ENCODE results near the gene ODF2L. TPM values are rescaled to one million over a fixed set of nuclear protein-coding genes. Genes with fewer than 3 reads are reported as not detected.
A peak's percentile ranks its signal among the peaks of the same experiment; 100 is the strongest.

The ODF2L gene
- total RNA-seq, 4 donors from 2014 or later, result 30.2 to 65.1 (median 45.8) TPM

DNA sequence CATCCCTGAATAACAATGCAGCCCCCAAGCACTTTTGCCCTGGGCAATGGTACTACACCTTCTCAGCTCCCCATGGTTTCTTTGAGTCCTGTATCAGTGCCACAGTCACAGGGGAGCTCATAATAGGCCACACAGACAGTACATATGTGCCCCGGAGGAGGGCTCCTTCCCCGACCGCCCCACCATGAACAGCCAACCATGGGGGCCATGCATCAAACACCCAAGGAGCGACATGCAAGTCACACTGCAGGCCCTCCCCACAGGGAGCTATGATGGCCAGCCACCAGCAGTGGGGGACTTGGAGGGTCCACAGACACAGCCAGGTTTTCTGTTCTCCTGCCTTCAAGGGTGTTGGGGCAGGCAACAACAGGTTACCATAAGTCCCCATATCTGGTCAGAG, 14.8 kb upstream of the ODF2L start:
- H3K4me1 ChIP-seq, result no peaks in the 10 kb centered on the region
- no peaks in the 10 kb centered on the region for H3K27me3 ChIP-seq
- H3K4me3 ChIP-seq, result no peak overlapping the region
- no peak overlapping the region for H3K27ac ChIP-seq
- H3K36me3 ChIP-seq, result no peaks in the 10 kb centered on the region
- WGBS, 2 donors, result 88 to 100% methylated on average over 2 to 4 of the region's 4 CpGs
- no peak for TF ChIP-seq POLR2A (IDR thresholded peaks at IDR 0.05)
- TF ChIP-seq, protein P1, sequence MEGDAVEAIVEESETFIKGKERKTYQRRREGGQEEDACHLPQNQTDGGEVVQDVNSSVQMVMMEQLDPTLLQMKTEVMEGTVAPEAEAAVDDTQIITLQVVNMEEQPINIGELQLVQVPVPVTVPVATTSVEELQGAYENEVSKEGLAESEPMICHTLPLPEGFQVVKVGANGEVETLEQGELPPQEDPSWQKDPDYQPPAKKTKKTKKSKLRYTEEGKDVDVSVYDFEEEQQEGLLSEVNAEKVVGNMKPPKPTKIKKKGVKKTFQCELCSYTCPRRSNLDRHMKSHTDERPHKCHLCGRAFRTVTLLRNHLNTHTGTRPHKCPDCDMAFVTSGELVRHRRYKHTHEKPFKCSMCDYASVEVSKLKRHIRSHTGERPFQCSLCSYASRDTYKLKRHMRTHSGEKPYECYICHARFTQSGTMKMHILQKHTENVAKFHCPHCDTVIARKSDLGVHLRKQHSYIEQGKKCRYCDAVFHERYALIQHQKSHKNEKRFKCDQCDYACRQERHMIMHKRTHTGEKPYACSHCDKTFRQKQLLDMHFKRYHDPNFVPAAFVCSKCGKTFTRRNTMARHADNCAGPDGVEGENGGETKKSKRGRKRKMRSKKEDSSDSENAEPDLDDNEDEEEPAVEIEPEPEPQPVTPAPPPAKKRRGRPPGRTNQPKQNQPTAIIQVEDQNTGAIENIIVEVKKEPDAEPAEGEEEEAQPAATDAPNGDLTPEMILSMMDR (IDR thresholded peaks at IDR 0.05), result no peak
- TF ChIP-seq EP300 (IDR thresholded peaks at IDR 0.05), result no peak
- DNase-seq (ENCODE audit: low spot score in 2 of 2), result no peak
- no peaks in the 10 kb centered on the region for H3K9me3 ChIP-seq

DNA sequence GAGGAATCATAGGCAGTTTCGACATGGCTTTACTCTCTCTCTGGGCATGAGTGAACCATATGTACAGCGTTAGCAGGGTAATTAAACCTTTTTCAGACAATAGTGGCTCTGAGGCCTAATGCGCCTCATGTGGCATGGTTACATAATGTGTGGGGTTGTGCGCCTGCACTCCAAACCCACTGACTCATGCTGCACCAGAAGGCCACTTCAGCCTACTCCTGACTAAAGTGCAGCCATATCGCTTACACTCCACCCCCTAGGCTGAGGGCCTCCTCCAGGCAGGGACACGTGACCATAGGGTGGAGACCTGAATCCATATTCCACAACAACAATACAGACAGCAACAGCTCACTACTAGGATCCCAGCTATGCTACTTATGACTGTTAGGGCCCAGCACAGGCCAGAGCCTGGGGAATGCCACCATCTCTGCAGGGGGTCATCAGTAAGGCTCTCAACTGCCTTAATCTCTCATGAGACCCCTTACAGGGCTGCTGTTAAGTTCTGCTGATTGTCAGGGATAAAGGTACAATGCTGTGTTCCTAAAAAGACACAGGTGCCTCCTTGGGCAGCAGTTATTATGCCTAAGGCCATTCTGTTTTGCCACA, 13.4 kb upstream of the ODF2L start:
- DNase-seq (ENCODE audit: low spot score in 2 of 2), result no peak
- no peak overlapping the region for H3K4me3 ChIP-seq
- no peak overlapping the region for H3K27ac ChIP-seq
- no peaks in the 10 kb centered on the region for H3K36me3 ChIP-seq
- no peaks in the 10 kb centered on the region for H3K9me3 ChIP-seq
- TF ChIP-seq, protein P1 (IDR thresholded peaks at IDR 0.05), result no peak
- TF ChIP-seq EP300 (IDR thresholded peaks at IDR 0.05) (no peak), POLR2A (IDR thresholded peaks at IDR 0.05) (no peak)
- no peaks in the 10 kb centered on the region for H3K4me1 ChIP-seq
- whole genome bisulfite sequencing, 2 donors, result 73 to 84% methylated on average over 6 of the region's 6 CpGs
- H3K27me3 ChIP-seq, result no peaks in the 10 kb centered on the region

GRCh38 chr1:86396498-86396890, 371 bp upstream of the ODF2L start:
- WGBS, 2 donors, result 3% methylated on average over 9 of the region's 9 CpGs

DNA sequence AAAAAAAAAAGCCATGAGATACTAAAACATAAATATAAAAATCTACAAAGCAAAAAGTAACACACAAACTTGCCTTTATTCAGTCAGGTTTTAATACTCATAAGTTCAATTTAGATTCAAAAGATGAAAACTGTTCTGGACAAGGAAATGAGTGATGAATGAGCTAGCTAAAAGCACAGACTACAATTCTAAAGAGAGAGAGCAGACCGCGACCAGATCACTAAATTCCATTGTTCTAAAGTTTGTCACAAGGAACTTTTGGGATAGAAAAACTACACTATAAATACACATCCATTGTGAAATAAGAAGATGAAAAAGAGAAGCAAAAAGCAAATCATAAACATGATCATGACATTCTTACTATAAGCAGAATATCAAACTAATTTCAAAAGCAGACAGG, 1.7 kb downstream of the ODF2L start:
- peaks cover 0 to 6% (median 0%) of the 10 kb centered on the region in 3 donors for H3K36me3 ChIP-seq
- peaks cover 0 to 10% (median 0%) of the 10 kb centered on the region in 4 donors for H3K9me3 ChIP-seq
- H3K4me3 ChIP-seq, result no peak overlapping the region
- TF ChIP-seq, protein P1 (IDR thresholded peaks at IDR 0.05), result no peak
- TF ChIP-seq POLR2A (IDR thresholded peaks at IDR 0.05) (no peak), EP300 (IDR thresholded peaks at IDR 0.05) (no peak)
- 21 to 38% methylated on average over 2 of the region's 2 CpGs for WGBS, 2 donors
- no peaks in the 10 kb centered on the region for H3K27me3 ChIP-seq
- H3K27ac ChIP-seq, result no peak overlapping the region
- peaks cover 0 to 31% (median 4%) of the 10 kb centered on the region in 4 donors for H3K4me1 ChIP-seq
- DNase-seq (ENCODE audit: low spot score in 2 of 2), result no peak

More at GRCh38 chr1:86396498-86396890, 371 bp upstream of the ODF2L start:
- no peak for DNase-seq (ENCODE audit: low spot score in 2 of 2)
- Histone ChIP-seq H3K4me3 (peak overlapping the region; percentile 67 to 95 (median 80)), H3K27ac (peak overlapping the region; percentile 60 to 87 (median 80)), H3K4me1 (peaks cover 0 to 31% (median 4%) of the 10 kb centered on the region in 4 donors), H3K9me3 (peaks cover 0 to 1% (median 0%) of the 10 kb centered on the region in 4 donors), H3K36me3 (peaks cover 0 to under 1% (median 0%) of the 10 kb centered on the region in 3 donors), H3K27me3 (no peaks in the 10 kb centered on the region)
- no peak for TF ChIP-seq EP300 (IDR thresholded peaks at IDR 0.05)
- TF ChIP-seq, protein P1 (IDR thresholded peaks at IDR 0.05), result no peak
- TF ChIP-seq POLR2A (IDR thresholded peaks at IDR 0.05), result no peak

DNA sequence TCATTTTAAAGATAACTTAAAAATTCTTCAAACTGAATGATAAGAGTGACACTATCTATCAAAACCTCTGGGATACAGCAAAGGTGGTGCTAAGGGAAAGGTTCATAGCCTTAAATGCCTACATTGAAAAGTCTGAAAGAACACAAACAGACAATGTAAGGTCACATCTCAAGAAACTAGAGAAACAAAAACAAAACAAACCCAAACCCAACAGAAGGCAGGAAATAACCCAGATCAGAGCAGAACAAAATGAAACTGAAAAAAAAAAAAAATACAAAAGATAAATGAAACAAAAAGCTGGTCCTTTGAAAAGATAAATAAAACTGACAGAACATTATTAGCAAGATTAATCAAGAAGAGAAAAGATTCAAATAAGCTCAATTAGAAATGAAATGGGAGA, 6.8 kb downstream of the ODF2L start:
- Histone ChIP-seq H3K4me3 (no peak overlapping the region), H3K9me3 (peaks cover 0 to 10% (median 0%) of the 10 kb centered on the region in 4 donors), H3K27ac (peak overlapping the region in 2 of 4 donors; percentile 9 to 29), H3K36me3 (peaks cover 0 to 6% (median 0%) of the 10 kb centered on the region in 3 donors), H3K27me3 (no peaks in the 10 kb centered on the region), H3K4me1 (peaks cover 0 to 18% (median 0%) of the 10 kb centered on the region in 4 donors)
- DNase-seq (ENCODE audit: low spot score in 2 of 2), result no peak
- TF ChIP-seq POLR2A (IDR thresholded peaks at IDR 0.05), result no peak
- TF ChIP-seq, protein P1 (IDR thresholded peaks at IDR 0.05), result no peak
